Chondrocyte (in vitro differentiated cells): ENCODE measurements around the gene CLEC16A. TPM values are rescaled to one million over a fixed set of nuclear protein-coding genes. Genes with fewer than 3 reads are reported as not detected.
A peak's percentile ranks its signal among the peaks of the same experiment; 100 is the strongest.

ENCODE experiments used
- DNase-seq: peaks from one replicate; pipeline ENCODE4 v3.0.0; 2021; ENCODE audit warnings: mixed read lengths, low spot score
- H3K27ac Mint-ChIP-seq: one replicate; pipeline ENCODE4 v1.8.0; 2021; ENCODE audit warnings: mild to moderate bottlenecking, moderate library complexity, mixed read lengths; ENCODE audit not compliant: unreplicated experiment
- H3K27me3 Mint-ChIP-seq: 2 replicates; pipeline ENCODE4 v1.8.0; 2021; ENCODE audit warnings: low read depth, mixed read lengths
- H3K36me3 Mint-ChIP-seq: 2 replicates; pipeline ENCODE4 v1.8.0; 2021; ENCODE audit warnings: low read depth, mixed read lengths
- H3K4me1 Mint-ChIP-seq: 2 replicates; pipeline ENCODE4 v1.8.0; 2021; ENCODE audit warnings: low read depth, mild to moderate bottlenecking, mixed read lengths
- H3K4me3 Mint-ChIP-seq: one replicate; pipeline ENCODE4 v1.8.0; 2021; ENCODE audit warnings: mild to moderate bottlenecking, moderate library complexity, mixed read lengths; ENCODE audit not compliant: unreplicated experiment
- H3K9me3 Mint-ChIP-seq: 2 replicates; pipeline ENCODE4 v1.8.0; 2021; ENCODE audit warnings: low read depth, mixed read lengths
- total RNA-seq: library from RNA; stranded (reverse); gene quantifications from 3 replicates; pipeline ENCODE4 v1.2.1, GENCODE V29; 2021
- TF ChIP-seq, protein P1 (sequence below): fragments of 200-600 bp; sonication (generic); IDR thresholded peaks from 2 replicates; pipeline ENCODE4 v1.5.0; 2021; ENCODE audit warnings: antibody characterized with exemption, mild to moderate bottlenecking, moderate library complexity

The CLEC16A gene
- total RNA-seq, 1 donor from 2014 or later = 17.9 TPM

GRCh38 chr16:11107780-11108465 is 163.6 kb downstream of the CLEC16A start:
- Mint-ChIP-seq H3K4me1 (peaks cover 26% of the 10 kb centered on the region), H3K27me3 (no peaks in the 10 kb centered on the region), H3K36me3 (peaks cover 8% of the 10 kb centered on the region), H3K4me3 (no peak overlapping the region), H3K27ac (no peak overlapping the region), H3K9me3 (peaks cover 8% of the 10 kb centered on the region)
- TF ChIP-seq, protein P1, sequence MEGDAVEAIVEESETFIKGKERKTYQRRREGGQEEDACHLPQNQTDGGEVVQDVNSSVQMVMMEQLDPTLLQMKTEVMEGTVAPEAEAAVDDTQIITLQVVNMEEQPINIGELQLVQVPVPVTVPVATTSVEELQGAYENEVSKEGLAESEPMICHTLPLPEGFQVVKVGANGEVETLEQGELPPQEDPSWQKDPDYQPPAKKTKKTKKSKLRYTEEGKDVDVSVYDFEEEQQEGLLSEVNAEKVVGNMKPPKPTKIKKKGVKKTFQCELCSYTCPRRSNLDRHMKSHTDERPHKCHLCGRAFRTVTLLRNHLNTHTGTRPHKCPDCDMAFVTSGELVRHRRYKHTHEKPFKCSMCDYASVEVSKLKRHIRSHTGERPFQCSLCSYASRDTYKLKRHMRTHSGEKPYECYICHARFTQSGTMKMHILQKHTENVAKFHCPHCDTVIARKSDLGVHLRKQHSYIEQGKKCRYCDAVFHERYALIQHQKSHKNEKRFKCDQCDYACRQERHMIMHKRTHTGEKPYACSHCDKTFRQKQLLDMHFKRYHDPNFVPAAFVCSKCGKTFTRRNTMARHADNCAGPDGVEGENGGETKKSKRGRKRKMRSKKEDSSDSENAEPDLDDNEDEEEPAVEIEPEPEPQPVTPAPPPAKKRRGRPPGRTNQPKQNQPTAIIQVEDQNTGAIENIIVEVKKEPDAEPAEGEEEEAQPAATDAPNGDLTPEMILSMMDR = no peak
- DNase-seq = peak; percentile 46

GRCh38 chr16:11108466-11108805 is 164.1 kb downstream of the CLEC16A start:
- peaks cover 8% of the 10 kb centered on the region for H3K36me3 Mint-ChIP-seq
- TF ChIP-seq, protein P1 = no peak
- no peak overlapping the region for H3K27ac Mint-ChIP-seq
- H3K4me1 Mint-ChIP-seq = peaks cover 27% of the 10 kb centered on the region
- no peaks in the 10 kb centered on the region for H3K27me3 Mint-ChIP-seq
- peak; percentile 22 for DNase-seq
- H3K9me3 Mint-ChIP-seq = peaks cover 8% of the 10 kb centered on the region
- no peak overlapping the region for H3K4me3 Mint-ChIP-seq

- peak overlapping the region; percentile 57 for H3K27ac Mint-ChIP-seq
- TF ChIP-seq, protein P1 = no peak
- peaks cover 8% of the 10 kb centered on the region for H3K36me3 Mint-ChIP-seq
- no peaks in the 10 kb centered on the region for H3K27me3 Mint-ChIP-seq
- H3K4me1 Mint-ChIP-seq = peaks cover 28% of the 10 kb centered on the region
- DNase-seq = no peak
- no peak overlapping the region for H3K4me3 Mint-ChIP-seq
- peaks cover 8% of the 10 kb centered on the region for H3K9me3 Mint-ChIP-seq
These were observed 165.2 kb downstream of the CLEC16A start for GRCh38 chr16:11109566-11109965.

GRCh38 chr16:11111150-11111549 is 166.8 kb downstream of the CLEC16A start:
- peak; percentile 12 for DNase-seq
- no peak overlapping the region for H3K27ac Mint-ChIP-seq
- peaks cover 28% of the 10 kb centered on the region for H3K4me1 Mint-ChIP-seq
- H3K4me3 Mint-ChIP-seq = no peak overlapping the region
- no peaks in the 10 kb centered on the region for H3K27me3 Mint-ChIP-seq
- TF ChIP-seq, protein P1 = no peak
- peaks cover 7% of the 10 kb centered on the region for H3K36me3 Mint-ChIP-seq
- H3K9me3 Mint-ChIP-seq = peaks cover 8% of the 10 kb centered on the region

DNA sequence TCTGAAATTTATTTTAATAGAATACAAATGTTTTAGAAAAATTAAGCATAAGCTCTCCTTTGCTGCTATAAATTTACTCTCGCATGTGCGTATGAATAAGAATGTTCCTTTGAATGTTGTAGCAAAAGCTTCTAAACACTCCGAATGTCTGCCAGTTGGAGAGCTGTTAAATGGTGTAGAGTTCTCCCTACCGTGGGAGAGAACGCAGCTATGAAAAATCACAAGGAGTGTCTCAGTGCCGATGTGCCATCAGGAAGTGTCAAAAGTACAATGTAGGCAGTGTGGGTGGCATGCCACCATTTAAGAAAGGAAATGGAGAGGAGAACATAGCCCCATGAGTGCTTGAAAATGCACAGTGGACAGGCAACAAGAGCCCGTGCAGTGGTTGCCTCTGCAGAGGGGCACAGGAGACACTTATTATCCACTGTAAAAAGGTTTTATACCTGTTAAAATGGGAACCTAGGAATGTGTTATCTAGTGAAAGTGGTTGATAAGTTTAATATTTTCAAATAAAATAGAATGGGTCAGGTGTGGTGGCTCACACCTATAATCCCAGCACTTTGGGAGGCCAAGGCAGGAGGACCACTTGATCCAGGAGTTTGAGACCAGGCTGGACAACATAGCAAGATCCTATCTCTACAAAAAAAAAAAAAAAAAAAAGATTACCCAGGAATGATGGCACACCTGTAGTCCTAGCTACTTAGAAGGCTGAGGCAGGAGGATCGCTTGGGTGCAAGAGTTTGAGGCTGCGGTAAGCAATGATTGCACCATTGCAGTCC is 167.7 kb downstream of the CLEC16A start:
- TF ChIP-seq, protein P1 = no peak
- no peak for DNase-seq
- Mint-ChIP-seq H3K36me3 (peaks cover 9% of the 10 kb centered on the region), H3K4me1 (peaks cover 28% of the 10 kb centered on the region), H3K4me3 (no peak overlapping the region), H3K9me3 (peaks cover 8% of the 10 kb centered on the region), H3K27me3 (no peaks in the 10 kb centered on the region), H3K27ac (no peak overlapping the region)
